Prostate gland (tissue), 2 donors: ENCODE results near the gene MAPK8IP3.

Source experiments
- POLR2A ChIP-seq: fragments of 450-650 bp; IDR thresholded peaks from one replicate; pipeline ENCODE4 v1.6.1; 2016; ENCODE audit warnings: antibody characterized with exemption, mild to moderate bottlenecking
- POLR2AphosphoS5 ChIP-seq: sonication (generic); formaldehyde crosslinking; IDR thresholded peaks from one replicate; pipeline ENCODE4 v1.6.1; 2017; ENCODE audit warnings: antibody characterized with exemption
- TF ChIP-seq, protein P1 (sequence below), 4 experiments: fragments of 200-600 bp in 2 of 4; fragments of 450-650 bp in 2 of 4; sonication (generic) in 2 of 4; IDR thresholded peaks; 1 replicate in 3 of 4; 2 replicates in 1 of 4; pipeline ENCODE4 v1.5.1; 2016 to 2019; ENCODE audit warnings: antibody characterized with exemption in 4 of 4, mild to moderate bottlenecking in 2 of 4, moderate library complexity in 2 of 4

DNA sequence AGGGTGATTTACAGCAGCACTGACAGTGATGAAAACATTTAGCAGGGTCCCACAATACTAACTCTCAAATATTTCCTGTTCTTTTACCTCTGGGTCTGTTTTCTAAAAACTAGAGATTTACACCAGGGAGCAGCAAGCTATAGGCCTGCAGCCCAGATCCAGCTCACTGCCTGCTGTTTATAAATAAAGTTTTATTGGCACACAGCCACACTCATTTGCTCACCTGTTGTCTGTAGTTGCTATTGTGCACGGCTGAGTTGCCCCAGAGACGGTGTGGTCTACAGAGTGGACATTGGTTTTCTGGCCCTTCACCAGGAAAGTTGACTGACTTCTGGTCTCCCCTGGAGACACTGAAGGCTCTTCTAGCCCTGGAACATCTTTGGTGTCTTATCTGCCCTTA, 44.2 kb upstream of the MAPK8IP3 start:
- TF ChIP-seq, protein P1, sequence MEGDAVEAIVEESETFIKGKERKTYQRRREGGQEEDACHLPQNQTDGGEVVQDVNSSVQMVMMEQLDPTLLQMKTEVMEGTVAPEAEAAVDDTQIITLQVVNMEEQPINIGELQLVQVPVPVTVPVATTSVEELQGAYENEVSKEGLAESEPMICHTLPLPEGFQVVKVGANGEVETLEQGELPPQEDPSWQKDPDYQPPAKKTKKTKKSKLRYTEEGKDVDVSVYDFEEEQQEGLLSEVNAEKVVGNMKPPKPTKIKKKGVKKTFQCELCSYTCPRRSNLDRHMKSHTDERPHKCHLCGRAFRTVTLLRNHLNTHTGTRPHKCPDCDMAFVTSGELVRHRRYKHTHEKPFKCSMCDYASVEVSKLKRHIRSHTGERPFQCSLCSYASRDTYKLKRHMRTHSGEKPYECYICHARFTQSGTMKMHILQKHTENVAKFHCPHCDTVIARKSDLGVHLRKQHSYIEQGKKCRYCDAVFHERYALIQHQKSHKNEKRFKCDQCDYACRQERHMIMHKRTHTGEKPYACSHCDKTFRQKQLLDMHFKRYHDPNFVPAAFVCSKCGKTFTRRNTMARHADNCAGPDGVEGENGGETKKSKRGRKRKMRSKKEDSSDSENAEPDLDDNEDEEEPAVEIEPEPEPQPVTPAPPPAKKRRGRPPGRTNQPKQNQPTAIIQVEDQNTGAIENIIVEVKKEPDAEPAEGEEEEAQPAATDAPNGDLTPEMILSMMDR (IDR thresholded peaks at IDR 0.05), result no peak
- TF ChIP-seq POLR2AphosphoS5 (no peak), POLR2A (no peak)
